Ishikawa (cell line): ENCODE data around the gene CADM2.

Source experiments
- CEBPB ChIP-seq: IDR thresholded peaks from 2 replicates; pipeline ENCODE4 v1.6.1; 2012
- CREB1 ChIP-seq: IDR thresholded peaks from 2 replicates; pipeline ENCODE4 v1.6.1; 2012; ENCODE audit warnings: low read depth
- EGR1 ChIP-seq: IDR thresholded peaks from 2 replicates; pipeline ENCODE4 v1.6.1; 2012
- EP300 ChIP-seq: IDR thresholded peaks from 2 replicates; pipeline ENCODE4 v1.6.1; 2012; ENCODE audit warnings: borderline replicate concordance
- FOXM1 ChIP-seq: IDR thresholded peaks from 2 replicates; pipeline ENCODE4 v1.6.1; 2012; ENCODE audit warnings: low read depth, borderline replicate concordance
- MAX ChIP-seq: IDR thresholded peaks from 2 replicates; pipeline ENCODE4 v1.6.1; 2012
- NFIC ChIP-seq: IDR thresholded peaks from 2 replicates; pipeline ENCODE4 v1.6.1; 2012
- RAD21 ChIP-seq: IDR thresholded peaks from 2 replicates; pipeline ENCODE4 v1.6.1; 2012; ENCODE audit warnings: low read depth
- REST ChIP-seq: IDR thresholded peaks from 2 replicates; pipeline ENCODE4 v1.6.1; 2012; ENCODE audit warnings: low read depth, mild to moderate bottlenecking
- TAF1 ChIP-seq: IDR thresholded peaks from 2 replicates; pipeline ENCODE4 v1.6.1; 2012; ENCODE audit warnings: low read depth, mild to moderate bottlenecking
- TCF12 ChIP-seq: IDR thresholded peaks from 2 replicates; pipeline ENCODE4 v1.6.1; 2012; ENCODE audit warnings: low read depth
- TEAD4 ChIP-seq: IDR thresholded peaks from 2 replicates; pipeline ENCODE4 v1.6.1; 2012
- USF1 ChIP-seq: IDR thresholded peaks from 2 replicates; pipeline ENCODE4 v1.6.1; 2012
- YY1 ChIP-seq: IDR thresholded peaks from 2 replicates; pipeline ENCODE4 v1.6.1; 2012; ENCODE audit warnings: low read depth
- ZBTB7A ChIP-seq: IDR thresholded peaks from 2 replicates; pipeline ENCODE4 v1.6.1; 2012; ENCODE audit warnings: low read depth

The CADM2 gene

GRCh38 chr3:85258819-85259218, 300.0 kb downstream of the CADM2 start:
- TF ChIP-seq TEAD4 (no peak), TAF1 (no peak), NFIC (no peak), REST (no peak), TCF12 (no peak), YY1 (no peak), RAD21 (no peak), EP300 (no peak), CREB1 (no peak), MAX (no peak), ZBTB7A (no peak), USF1 (no peak), CEBPB (no peak), EGR1 (no peak), FOXM1 (no peak)

- TF ChIP-seq FOXM1 (no peak), ZBTB7A (no peak), CEBPB (no peak), TCF12 (no peak), MAX (no peak)
These were observed 301.0 kb downstream of the CADM2 start for GRCh38 chr3:85259748-85260147.

- TF ChIP-seq TCF12 (no peak), CREB1 (no peak), ZBTB7A (no peak), MAX (no peak), EP300 (no peak), TAF1 (no peak), YY1 (no peak), USF1 (no peak), EGR1 (no peak), NFIC (no peak), TEAD4 (no peak), FOXM1 (no peak), CEBPB (no peak), RAD21 (no peak), REST (no peak)
These were observed 305.6 kb downstream of the CADM2 start for GRCh38 chr3:85264381-85264780.

- TF ChIP-seq MAX = no peak
- TF ChIP-seq NFIC = no peak
- TF ChIP-seq YY1 = no peak
- TF ChIP-seq USF1 = no peak
- TF ChIP-seq TCF12 = no peak
- no peak for TF ChIP-seq REST
- no peak for TF ChIP-seq EP300
- no peak for TF ChIP-seq TEAD4
These were observed 311.7 kb downstream of the CADM2 start for GRCh38 chr3:85270488-85270887.
